HG03354 (cell line): ENCODE data around the gene APCDD1.
"Not testable (repeated sequence)": the region's sequence is repeated elsewhere in the genome, so short reads cannot be mapped to it uniquely, and the experiment has no call there.

Experiments
- ATAC-seq: cut with Tn5 transposase; IDR thresholded peaks from one replicate; pipeline ENCODE4 v1.9.1; 2021; ENCODE audit warnings: mild to moderate bottlenecking; ENCODE audit not compliant: unreplicated experiment, poor library complexity, severe bottlenecking

The APCDD1 gene

DNA sequence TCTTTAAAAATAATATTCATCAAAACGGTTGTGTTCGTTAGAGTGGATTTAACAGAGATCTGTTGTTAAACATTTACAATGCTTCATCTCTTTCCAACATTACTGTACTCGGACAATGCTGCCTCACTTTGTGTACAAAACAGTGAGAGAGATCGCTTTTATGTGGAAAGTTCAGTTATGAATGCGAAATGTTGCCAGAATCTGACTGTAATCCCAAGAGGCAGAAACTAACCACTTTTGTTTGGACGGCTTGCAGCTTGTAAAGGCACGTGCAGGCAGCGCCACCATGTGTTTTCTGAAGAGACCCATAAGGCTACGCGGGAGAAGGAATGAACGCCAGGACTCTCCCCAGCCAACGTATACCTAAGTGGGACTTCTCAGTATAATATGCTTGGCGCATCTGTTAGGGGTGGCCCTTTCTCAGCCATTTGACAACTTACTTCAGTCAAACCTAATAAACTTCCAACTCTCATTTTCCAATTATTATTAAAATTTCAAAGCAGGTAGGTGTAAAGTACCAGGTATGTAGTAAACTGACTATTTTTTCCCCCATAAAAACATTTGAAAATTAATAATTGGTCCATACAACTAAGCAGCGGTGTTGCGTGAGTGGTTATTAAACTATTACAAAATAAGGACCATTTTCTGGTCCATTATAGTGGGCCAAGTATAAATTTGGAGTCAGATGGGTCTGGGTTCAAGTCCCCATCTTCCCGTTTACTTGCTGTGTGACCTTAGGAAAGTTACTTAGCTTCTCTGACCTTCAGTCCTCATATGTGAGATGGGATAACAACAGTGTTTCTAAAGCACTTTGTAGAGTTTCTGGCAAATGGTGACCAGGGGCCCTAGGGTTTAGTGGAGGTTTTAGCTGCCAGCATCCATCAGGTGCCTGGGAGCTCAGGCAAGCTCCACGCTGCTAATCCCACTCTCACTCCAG, 65.8 kb downstream of the APCDD1 start:
- no peak for ATAC-seq

GRCh38 chr18:10521566-10521965, 67.1 kb downstream of the APCDD1 start:
- no peak for ATAC-seq

GRCh38 chr18:10522574-10522973, 68.1 kb downstream of the APCDD1 start:
- no peak for ATAC-seq

- ATAC-seq = no peak
Measured at GRCh38 chr18:10523544-10523943, 69.1 kb downstream of the APCDD1 start.

GRCh38 chr18:10524507-10525370, 70.3 kb downstream of the APCDD1 start:
- ATAC-seq = no peak

DNA sequence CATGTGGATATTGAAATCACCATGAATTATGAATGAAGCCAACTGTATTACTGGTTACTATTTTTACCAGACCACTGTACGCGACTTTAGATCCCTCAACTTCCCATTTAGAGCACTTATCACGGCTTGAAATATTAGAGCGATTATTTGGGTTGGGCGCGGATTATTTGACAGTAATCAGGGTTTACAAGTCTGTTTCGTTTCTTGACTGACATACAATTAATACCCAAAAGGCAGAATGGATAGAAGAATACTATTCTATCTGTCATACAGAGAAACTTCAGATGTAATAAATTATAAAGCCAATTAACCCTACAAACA, 70.9 kb downstream of the APCDD1 start:
- no peak for ATAC-seq

DNA sequence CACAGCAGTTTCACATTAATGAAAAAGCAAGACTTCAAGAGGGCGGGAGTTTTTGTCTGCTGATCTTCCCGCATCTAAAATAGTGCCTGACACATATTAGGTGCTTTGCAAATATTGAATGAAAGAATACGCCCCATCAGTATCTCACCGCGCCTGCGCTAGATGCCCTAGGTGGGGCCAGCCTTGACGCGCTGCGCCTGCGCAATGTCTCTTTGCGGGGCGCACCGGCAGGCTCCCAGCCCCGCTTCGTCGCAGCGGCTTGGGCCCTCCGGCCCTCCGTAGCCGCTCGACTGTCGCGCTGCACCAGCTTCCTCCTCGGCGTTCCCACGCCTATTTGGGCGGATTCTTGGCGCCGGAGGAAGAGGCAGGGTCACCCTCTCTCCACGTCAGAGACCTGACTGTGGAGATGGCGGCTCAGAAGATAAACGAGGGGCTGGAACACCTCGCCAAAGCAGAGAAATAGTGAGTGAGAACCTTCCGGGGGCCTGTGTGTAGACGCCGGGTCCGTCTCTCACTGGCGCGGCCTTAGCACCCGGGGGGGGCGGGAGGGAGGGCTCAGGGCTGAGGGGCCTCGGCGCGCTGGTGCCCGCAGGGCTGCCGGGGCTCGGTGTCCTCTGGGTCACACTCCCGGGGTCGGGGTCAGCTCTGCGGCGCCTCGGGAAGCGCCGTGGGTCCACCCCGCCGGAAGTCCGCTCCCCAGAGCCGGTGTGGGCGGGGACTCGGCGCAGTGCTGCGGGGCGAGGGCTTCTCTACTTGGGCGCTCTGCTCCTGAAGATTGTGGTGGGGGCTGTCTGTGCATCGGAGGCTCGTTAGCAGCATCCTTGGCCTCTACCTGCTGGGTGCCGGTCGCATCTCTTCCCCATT, 71.5 kb downstream of the APCDD1 start, which contains the start of gene NAPG:
TSS of gene NAPG (plus strand) at position 331 of the 864 bp plus-strand sequence. CDS start at position 407, 76 bp downstream.
- peak; percentile 81 for ATAC-seq

DNA sequence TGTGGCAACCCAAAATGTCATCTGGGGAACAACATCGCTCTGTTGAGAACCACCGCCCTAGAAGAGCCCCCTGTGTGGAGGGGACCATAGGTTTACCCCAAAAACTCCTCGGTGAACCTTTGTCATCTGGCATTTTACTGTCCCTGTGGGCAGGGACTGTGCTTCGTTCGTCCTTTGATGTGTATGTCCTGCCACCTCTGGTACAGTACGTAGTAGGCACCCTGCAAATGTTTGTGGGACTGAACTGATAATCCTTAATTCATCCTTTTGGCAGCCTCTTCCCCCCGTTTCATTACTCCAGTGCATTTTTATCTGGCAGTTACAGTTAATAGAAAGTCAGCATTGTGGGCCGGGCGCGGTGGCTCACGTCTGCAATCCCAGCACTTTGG, 72.1 kb downstream of the APCDD1 start:
- no peak for ATAC-seq

- ATAC-seq = no peak
Measured at GRCh38 chr18:10528439-10528838, 74.0 kb downstream of the APCDD1 start.

GRCh38 chr18:10530002-10530401, 75.6 kb downstream of the APCDD1 start:
- ATAC-seq = no peak

GRCh38 chr18:10530852-10531251, 76.4 kb downstream of the APCDD1 start:
- no peak for ATAC-seq

GRCh38 chr18:10533111-10533510, 78.7 kb downstream of the APCDD1 start:
- no peak for ATAC-seq

GRCh38 chr18:10536280-10536679, 81.8 kb downstream of the APCDD1 start:
- ATAC-seq = no peak

GRCh38 chr18:10537765-10538164, 83.3 kb downstream of the APCDD1 start:
- ATAC-seq = no peak

- not testable (repeated sequence) for ATAC-seq
Measured at GRCh38 chr18:10539124-10539523, 84.7 kb downstream of the APCDD1 start.
